Left ventricle myocardium inferior (tissue), 1 donor: ENCODE measurements around the gene SH3BP5L. TPM values are rescaled to one million over a fixed set of nuclear protein-coding genes. Genes with fewer than 3 reads are reported as not detected.

Source experiments
- DNase-seq: peaks from one replicate; pipeline ENCODE4 v3.0.0-alpha.2; 2020
- H3K27ac ChIP-seq: fragments of 200-600 bp; replicated peaks from 2 replicates; pipeline ENCODE4 v1.8.0; 2021
- H3K27me3 ChIP-seq: fragments of 200-600 bp; 2 replicates; pipeline ENCODE4 v1.8.0; 2021; ENCODE audit warnings: low read depth
- H3K36me3 ChIP-seq: fragments of 200-600 bp; 2 replicates; pipeline ENCODE4 v1.8.0; 2021
- H3K4me1 ChIP-seq: fragments of 200-600 bp; 2 replicates; pipeline ENCODE4 v1.8.0; 2021
- H3K4me3 ChIP-seq: fragments of 200-600 bp; 2 replicates; pipeline ENCODE4 v1.8.0; 2021; ENCODE audit warnings: mild to moderate bottlenecking, moderate library complexity
- H3K9me3 ChIP-seq: fragments of 200-600 bp; replicated peaks from 2 replicates; pipeline ENCODE4 v1.8.0; 2021
- CTCF ChIP-seq: fragments of 200-600 bp; IDR thresholded peaks from 2 replicates; pipeline ENCODE4 v1.8.0; 2021; ENCODE audit warnings: antibody characterized with exemption, mild to moderate bottlenecking, borderline replicate concordance
- intact Hi-C: fragments of 100-400 bp; cut with micrococcal nuclease; formaldehyde crosslinking; loops from one replicate; pipeline ENCODE4 v1.11.0; 2022
- total RNA-seq: library from RNA; stranded (reverse); fragmentation: NEBNext Ultra II Directional; extraction: Animal tissue kit (Norgen Biotek cat#: 25700); gene quantifications from one replicate; pipeline ENCODE4 v1.2.1, GENCODE V29; 2021
- donor health status: DM: no; HTN: yes; CAD: no; lungs with severe emphysema.

SH3BP5L gene
- total RNA-seq, 1 donor from 2014 or later = 18.0 TPM

GRCh38 chr1:248810727-248811513 is 14.8 kb downstream of the SH3BP5L start:
- H3K9me3 ChIP-seq = no peaks in the 10 kb centered on the region
- peaks cover 42% of the 10 kb centered on the region for H3K36me3 ChIP-seq
- no peak overlapping the region for H3K4me3 ChIP-seq
- peaks cover 31% of the 10 kb centered on the region for H3K4me1 ChIP-seq
- H3K27ac ChIP-seq = peak overlapping the region; percentile 50
- DNase-seq = peak; percentile 58
- intact Hi-C loops = no loop called here
- no peak for TF ChIP-seq CTCF
- H3K27me3 ChIP-seq = no peaks in the 10 kb centered on the region

- no peak for DNase-seq
- no peaks in the 10 kb centered on the region for H3K27me3 ChIP-seq
- no peak for TF ChIP-seq CTCF
- H3K9me3 ChIP-seq = no peaks in the 10 kb centered on the region
- intact Hi-C loops = no loop called here
- peaks cover 34% of the 10 kb centered on the region for H3K36me3 ChIP-seq
- H3K27ac ChIP-seq = peak overlapping the region; percentile 50
- no peak overlapping the region for H3K4me3 ChIP-seq
- peaks cover 37% of the 10 kb centered on the region for H3K4me1 ChIP-seq
These were observed 15.6 kb downstream of the SH3BP5L start for GRCh38 chr1:248810000-248810726.

GRCh38 chr1:248808876-248809275 is 16.8 kb downstream of the SH3BP5L start:
- DNase-seq = no peak

GRCh38 chr1:248807067-248807737 is 18.5 kb downstream of the SH3BP5L start:
- H3K27me3 ChIP-seq = peaks cover 4% of the 10 kb centered on the region
- no peak overlapping the region for H3K27ac ChIP-seq
- H3K4me3 ChIP-seq = no peak overlapping the region
- DNase-seq = peak; percentile 46
- H3K4me1 ChIP-seq = peaks cover 43% of the 10 kb centered on the region
- H3K36me3 ChIP-seq = peaks cover 9% of the 10 kb centered on the region
- no peaks in the 10 kb centered on the region for H3K9me3 ChIP-seq
- TF ChIP-seq CTCF = peak; percentile 80
- intact Hi-C loops = no loop called here

More at GRCh38 chr1:248808876-248809275, 16.8 kb downstream of the SH3BP5L start:
- intact Hi-C loops = no loop called here
- no peaks in the 10 kb centered on the region for H3K27me3 ChIP-seq
- H3K9me3 ChIP-seq = no peaks in the 10 kb centered on the region
- peaks cover 22% of the 10 kb centered on the region for H3K36me3 ChIP-seq
- H3K27ac ChIP-seq = no peak overlapping the region
- peaks cover 43% of the 10 kb centered on the region for H3K4me1 ChIP-seq
- H3K4me3 ChIP-seq = no peak overlapping the region
- no peak for TF ChIP-seq CTCF

GRCh38 chr1:248805876-248806275 is 19.8 kb downstream of the SH3BP5L start:
- no peaks in the 10 kb centered on the region for H3K9me3 ChIP-seq
- H3K36me3 ChIP-seq = no peaks in the 10 kb centered on the region
- no peak for TF ChIP-seq CTCF
- intact Hi-C loops = no loop called here
- H3K4me3 ChIP-seq = no peak overlapping the region
- peaks cover 18% of the 10 kb centered on the region for H3K27me3 ChIP-seq
- H3K4me1 ChIP-seq = peaks cover 34% of the 10 kb centered on the region
- peak overlapping the region; percentile 30 for H3K27ac ChIP-seq
- DNase-seq = no peak
